ENCODE measurements around the gene ARAP3.

ARAP3 gene

GRCh38 chr5:141707510-141707909 lies 25.5 kb upstream of the ARAP3 start:
- TF ChIP-seq GATA2 (IDR thresholded peaks at IDR 0.05; ENCODE audit: low read depth, low read length) (no peak), GATA3 (IDR thresholded peaks at IDR 0.05; ENCODE audit: low read depth, low read length) (no peak)

GRCh38 chr5:141706121-141706520 lies 24.1 kb upstream of the ARAP3 start:
- TF ChIP-seq GATA3 (IDR thresholded peaks at IDR 0.05; ENCODE audit: low read depth, low read length) (no peak), GATA2 (IDR thresholded peaks at IDR 0.05; ENCODE audit: low read depth, low read length) (no peak)

- TF ChIP-seq GATA3 (IDR thresholded peaks at IDR 0.05; ENCODE audit: low read depth, low read length) (no peak), GATA2 (IDR thresholded peaks at IDR 0.05; ENCODE audit: low read depth, low read length) (no peak)
Measured at GRCh38 chr5:141705469-141705868, 23.4 kb upstream of the ARAP3 start.

DNA sequence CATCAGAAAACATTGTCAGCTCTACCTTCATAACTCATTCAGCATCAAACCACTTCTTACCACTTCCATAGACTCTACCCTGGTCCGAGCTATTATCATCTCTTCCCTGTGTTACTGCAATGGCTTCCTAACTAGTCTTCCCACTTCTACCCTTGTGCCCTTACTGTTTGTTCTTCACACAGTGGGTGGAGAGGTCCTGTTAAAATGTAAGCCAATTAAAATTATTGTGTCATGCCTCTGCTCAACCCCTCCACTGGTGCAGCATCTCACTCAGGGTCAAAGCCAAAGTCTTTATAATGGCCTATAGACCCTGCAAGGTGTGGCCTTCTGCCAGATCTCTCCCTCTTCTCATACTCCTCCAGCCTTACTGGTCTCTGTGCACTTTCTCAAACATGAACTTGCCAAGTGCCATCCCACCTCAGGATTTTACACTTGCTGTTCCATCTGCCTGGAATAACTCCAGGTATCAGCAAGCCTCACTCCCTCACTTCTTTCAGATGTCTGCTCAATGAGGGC lies 22.8 kb upstream of the ARAP3 start:
- TF ChIP-seq GATA2 (IDR thresholded peaks at IDR 0.05; ENCODE audit: low read depth, low read length) (no peak), GATA3 (IDR thresholded peaks at IDR 0.05; ENCODE audit: low read depth, low read length) (no peak)

DNA sequence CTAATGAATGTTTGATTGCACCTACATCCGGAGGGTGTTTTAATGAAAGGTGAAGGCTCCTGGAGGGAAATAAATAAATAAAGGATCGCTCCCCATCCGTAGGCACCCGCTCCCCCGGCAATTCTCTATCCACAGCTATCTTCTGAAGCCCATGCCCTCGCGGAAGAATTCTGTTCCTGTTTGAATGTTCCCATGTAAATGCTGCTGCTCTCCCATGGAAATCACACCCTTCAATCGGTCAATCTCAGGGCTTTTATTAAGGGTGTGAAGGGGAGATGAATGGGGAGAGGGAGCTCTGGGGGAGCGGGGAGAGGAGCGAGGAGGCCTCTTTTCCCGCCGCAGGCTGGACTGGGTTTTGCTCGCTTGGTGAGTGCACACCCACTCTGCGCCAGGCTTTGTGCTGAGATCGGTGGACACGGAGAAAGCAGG lies 21.1 kb upstream of the ARAP3 start:
- TF ChIP-seq GATA2 (IDR thresholded peaks at IDR 0.05; ENCODE audit: low read depth, low read length) (no peak), GATA3 (IDR thresholded peaks at IDR 0.05; ENCODE audit: low read depth, low read length) (no peak)

- TF ChIP-seq GATA3 (IDR thresholded peaks at IDR 0.05; ENCODE audit: low read depth, low read length) (no peak), GATA2 (IDR thresholded peaks at IDR 0.05; ENCODE audit: low read depth, low read length) (no peak)
Measured at GRCh38 chr5:141701360-141702119, 19.5 kb upstream of the ARAP3 start.

- TF ChIP-seq GATA2 (IDR thresholded peaks at IDR 0.05; ENCODE audit: low read depth, low read length) (no peak), GATA3 (IDR thresholded peaks at IDR 0.05; ENCODE audit: low read depth, low read length) (no peak)
Measured at GRCh38 chr5:141697586-141697985, 15.6 kb upstream of the ARAP3 start.

- TF ChIP-seq GATA3 (IDR thresholded peaks at IDR 0.05; ENCODE audit: low read depth, low read length): no peak
- TF ChIP-seq GATA2 (IDR thresholded peaks at IDR 0.05; ENCODE audit: low read depth, low read length): no peak
Measured at GRCh38 chr5:141696431-141696830, 14.4 kb upstream of the ARAP3 start.

DNA sequence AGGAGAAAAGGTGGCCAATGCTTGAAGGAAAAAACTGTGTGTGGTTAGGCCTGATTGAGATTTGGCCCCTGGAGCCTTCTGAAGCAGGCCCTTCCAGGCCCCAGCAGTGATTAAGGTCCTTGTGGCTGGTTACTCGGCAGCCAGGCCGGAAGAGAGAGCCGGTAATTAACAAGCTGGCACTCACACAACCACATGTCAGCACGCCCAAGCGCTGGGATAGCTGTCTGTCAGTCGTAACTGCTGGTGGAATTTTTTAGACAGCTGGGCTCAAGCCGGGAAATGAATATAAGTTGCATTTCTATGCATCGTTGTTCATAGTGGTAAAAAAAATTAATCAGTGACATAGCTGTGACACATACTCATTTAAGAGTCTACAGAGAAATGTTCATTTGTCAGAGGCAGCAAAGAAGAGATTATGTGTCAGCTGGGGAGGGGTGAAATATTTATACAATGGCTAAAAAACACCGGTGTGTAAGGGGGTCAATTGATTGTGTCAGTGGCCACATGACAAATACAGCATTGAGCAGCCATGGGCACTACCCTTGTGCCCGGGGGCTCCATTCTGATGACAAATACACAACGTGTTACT lies 13.7 kb upstream of the ARAP3 start:
- no peak for TF ChIP-seq GATA3 (IDR thresholded peaks at IDR 0.05; ENCODE audit: low read depth, low read length)
- no peak for TF ChIP-seq GATA2 (IDR thresholded peaks at IDR 0.05; ENCODE audit: low read depth, low read length)

- no peak for TF ChIP-seq GATA2 (IDR thresholded peaks at IDR 0.05; ENCODE audit: low read depth, low read length)
- no peak for TF ChIP-seq GATA3 (IDR thresholded peaks at IDR 0.05; ENCODE audit: low read depth, low read length)
Measured at GRCh38 chr5:141694479-141694878, 12.4 kb upstream of the ARAP3 start.

DNA sequence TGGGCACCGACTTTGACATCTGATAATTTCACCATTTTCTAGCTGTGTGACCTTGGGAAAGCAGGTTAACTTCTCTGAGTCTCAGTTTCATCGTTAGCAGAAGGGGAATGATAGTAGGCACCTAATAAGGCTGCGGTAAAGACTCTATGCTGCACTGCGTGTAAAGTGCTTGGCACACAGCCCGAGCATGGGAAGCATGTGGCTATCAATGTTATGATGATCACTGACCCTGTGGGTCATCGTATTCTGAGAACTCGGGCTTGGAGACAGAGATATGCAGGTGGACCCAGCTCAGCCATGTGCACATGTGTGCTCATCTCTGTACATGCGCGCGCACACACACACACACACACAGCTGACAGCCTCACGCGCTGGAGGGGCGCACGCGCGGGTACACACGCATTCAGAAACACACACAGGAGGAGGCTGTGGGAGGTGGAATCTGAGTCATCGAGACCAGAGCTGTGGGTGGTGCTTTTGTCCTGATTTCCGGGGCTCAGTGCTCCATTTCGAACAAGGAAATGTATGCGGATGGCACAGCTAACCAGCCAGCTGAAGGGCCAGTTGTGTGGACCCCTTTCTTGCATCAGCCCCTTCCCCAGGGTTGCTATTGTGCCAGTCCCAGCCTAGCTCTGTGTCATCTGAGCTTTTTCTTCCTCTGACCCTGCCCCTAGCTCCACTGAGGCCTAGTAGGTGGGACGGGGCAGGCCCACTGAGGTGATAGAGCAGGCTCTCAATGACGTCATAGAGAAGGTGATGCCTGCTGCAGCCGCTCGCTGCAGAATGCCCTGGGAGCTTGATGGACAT lies 11.1 kb upstream of the ARAP3 start:
- TF ChIP-seq GATA2 (IDR thresholded peaks at IDR 0.05; ENCODE audit: low read depth, low read length): no peak
- no peak for TF ChIP-seq GATA3 (IDR thresholded peaks at IDR 0.05; ENCODE audit: low read depth, low read length)

DNA sequence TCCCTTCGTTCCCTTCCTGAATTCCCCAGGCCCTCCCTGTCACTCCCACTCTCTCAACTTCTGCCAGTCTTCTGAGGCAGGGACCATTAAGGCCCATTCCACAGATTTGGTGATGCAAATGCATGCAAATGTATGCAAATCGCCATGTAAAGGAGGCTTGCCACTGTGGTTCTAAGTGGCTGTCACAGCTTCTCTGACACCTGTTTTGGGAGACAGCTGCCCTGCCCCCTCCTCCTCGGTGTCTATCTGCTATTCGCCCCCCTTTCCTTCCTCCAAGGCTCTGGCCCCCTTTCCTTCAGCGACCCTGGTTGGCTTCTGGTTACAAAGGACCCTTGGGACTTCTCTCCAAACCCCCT lies 10.5 kb upstream of the ARAP3 start:
- TF ChIP-seq GATA2 (IDR thresholded peaks at IDR 0.05; ENCODE audit: low read depth, low read length) (no peak), GATA3 (IDR thresholded peaks at IDR 0.05; ENCODE audit: low read depth, low read length) (no peak)

DNA sequence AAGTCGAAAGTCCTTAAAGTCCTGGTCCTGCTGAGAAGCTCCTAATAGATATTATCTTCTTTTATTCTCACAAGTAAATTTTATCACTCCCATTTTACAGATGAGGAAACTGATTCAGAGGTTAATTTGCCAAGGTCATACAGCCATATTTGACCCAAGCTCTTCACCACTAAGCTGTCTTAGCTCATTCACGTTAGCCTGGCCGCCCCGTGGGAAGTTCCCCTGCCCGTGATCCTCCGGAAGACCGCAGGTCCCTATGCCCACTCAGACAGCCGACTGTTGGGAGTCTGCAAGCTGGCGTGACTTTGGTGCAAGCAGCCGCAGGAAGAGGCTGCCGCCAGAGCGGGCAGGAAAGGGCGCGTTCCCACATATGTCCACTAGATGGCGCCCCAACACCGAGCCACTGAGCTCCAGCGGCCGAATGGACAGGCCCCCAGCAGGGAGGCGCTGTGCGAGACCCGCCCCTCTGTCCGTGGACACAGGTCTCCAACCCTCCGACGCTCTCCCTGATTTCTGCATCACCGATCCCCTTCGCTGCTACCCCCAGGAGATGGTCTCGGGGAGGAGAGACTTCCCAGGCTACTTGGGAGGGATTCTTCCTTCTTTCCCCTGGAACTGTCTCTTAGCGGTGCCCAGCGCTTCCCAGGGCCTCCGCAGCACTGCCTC lies 10.0 kb upstream of the ARAP3 start:
- TF ChIP-seq GATA3 (IDR thresholded peaks at IDR 0.05; ENCODE audit: low read depth, low read length): no peak

DNA sequence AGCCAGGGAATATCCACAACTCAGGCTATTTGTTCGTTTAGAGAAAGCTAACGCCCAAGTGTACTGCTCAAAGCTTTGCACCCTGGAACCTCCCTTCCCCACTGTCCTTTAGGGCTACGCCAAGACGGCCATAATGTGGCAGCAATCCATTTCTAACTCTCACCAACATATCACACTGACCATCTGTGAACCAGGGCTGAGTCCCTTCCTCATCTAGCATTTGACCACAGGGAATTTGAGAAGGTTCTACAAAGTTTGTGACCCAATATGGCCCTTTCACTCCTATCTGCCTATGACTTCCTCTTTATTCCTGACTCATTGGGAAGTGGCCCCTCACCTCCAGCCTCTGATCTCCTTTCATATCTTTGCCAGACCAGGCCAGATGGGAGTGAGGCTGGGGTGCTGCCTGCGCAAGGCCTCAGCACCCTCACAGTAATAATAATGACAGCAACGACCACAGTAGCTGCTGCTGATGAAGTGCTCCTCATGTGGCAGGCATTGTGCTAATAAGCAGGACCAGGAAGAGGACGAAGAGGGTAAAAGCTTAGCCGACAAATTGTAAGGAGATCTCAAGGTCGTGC lies 9.3 kb upstream of the ARAP3 start:
- TF ChIP-seq GATA3 (IDR thresholded peaks at IDR 0.05; ENCODE audit: low read depth, low read length) (no peak), GATA2 (IDR thresholded peaks at IDR 0.05; ENCODE audit: low read depth, low read length) (no peak)

Data from SH-SY5Y (cell line).